GM20000 (cell line): ENCODE data around the gene TAF5.

Experiments used
- DNase-seq: peaks from one replicate; pipeline ENCODE4 v3.0.0; 2012; ENCODE audit warnings: low spot score
- TF ChIP-seq, protein P1 (sequence below): IDR thresholded peaks from 2 replicates; pipeline ENCODE4 v1.5.1; 2012; ENCODE audit warnings: mild to moderate bottlenecking, control low read depth; ENCODE audit errors: extremely low read depth, missing control alignments

Gene TAF5

DNA sequence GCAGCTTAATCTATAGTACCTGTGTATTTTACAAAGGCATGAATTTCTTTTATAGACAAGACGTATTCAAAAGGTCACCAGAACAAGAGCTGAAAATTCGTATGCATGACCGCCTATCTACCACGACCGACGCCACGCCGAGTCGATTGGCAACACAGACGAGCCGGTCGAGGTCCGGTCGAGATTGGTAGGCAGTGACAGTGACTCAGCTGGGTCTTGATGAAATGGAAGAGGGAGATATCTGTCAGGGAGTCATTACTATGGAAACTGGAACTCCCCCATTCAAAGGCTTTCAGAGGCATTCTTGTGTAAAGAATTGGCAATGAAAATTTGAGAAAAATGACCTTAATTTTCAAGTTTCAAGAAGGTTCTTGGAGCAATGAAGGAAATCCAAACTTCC is 26.4 kb downstream of the TAF5 start:
- TF ChIP-seq, protein P1, sequence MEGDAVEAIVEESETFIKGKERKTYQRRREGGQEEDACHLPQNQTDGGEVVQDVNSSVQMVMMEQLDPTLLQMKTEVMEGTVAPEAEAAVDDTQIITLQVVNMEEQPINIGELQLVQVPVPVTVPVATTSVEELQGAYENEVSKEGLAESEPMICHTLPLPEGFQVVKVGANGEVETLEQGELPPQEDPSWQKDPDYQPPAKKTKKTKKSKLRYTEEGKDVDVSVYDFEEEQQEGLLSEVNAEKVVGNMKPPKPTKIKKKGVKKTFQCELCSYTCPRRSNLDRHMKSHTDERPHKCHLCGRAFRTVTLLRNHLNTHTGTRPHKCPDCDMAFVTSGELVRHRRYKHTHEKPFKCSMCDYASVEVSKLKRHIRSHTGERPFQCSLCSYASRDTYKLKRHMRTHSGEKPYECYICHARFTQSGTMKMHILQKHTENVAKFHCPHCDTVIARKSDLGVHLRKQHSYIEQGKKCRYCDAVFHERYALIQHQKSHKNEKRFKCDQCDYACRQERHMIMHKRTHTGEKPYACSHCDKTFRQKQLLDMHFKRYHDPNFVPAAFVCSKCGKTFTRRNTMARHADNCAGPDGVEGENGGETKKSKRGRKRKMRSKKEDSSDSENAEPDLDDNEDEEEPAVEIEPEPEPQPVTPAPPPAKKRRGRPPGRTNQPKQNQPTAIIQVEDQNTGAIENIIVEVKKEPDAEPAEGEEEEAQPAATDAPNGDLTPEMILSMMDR: no peak
- no peak for DNase-seq

DNA sequence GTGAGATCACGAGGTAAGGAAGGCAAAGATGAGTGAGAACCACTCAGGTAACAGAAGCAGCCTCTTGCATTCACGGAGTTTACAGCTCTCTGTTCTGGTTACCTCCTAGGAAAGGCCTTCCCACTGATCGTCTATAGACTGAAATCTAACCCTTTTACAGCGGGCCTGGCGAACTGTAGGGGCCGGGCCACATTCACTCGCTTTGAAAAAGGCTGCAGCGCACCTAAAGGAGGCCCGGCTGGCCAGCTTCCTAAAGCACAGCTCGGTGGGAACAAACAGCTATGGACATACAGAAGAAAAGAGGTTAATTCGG is 27.9 kb downstream of the TAF5 start:
- DNase-seq: no peak
- TF ChIP-seq, protein P1: no peak

- TF ChIP-seq, protein P1: no peak
- DNase-seq: peak; percentile 92
Observed at GRCh38 chr10:103396067-103396788, 28.5 kb downstream of the TAF5 start, which contains the start of the genes ATP5MK and PDCD11. ATP5MK (minus strand) TSS chr10:103396475; CDS start chr10:103392457, 4,018 bp downstream. PDCD11 (plus strand) TSS chr10:103396626; CDS start chr10:103398427, 1,801 bp downstream.

GRCh38 chr10:103396789-103397087 is 29.0 kb downstream of the TAF5 start:
- TF ChIP-seq, protein P1: no peak
- DNase-seq: no peak

GRCh38 chr10:103397191-103397825 is 29.5 kb downstream of the TAF5 start:
- no peak for DNase-seq
- TF ChIP-seq, protein P1: no peak

DNA sequence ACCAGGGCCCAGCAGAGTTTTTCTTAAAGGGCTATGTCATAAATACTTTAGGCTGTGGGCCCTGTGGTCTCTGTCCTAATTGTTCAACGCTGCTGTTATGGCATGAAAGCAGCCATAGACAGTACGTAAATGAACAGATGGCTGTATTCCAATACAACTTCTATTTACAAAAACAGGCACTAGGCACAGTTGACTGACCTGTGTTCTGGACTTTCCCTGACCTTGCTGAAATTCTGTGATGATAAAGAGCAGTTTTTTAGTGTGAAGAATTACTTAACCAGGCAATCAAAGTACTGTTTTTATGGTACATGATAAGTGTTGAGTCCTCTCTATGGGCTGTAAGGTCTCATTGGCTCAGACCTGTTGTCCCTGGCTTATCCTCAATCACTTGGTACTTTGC is 45.8 kb downstream of the TAF5 start:
- DNase-seq: no peak
- TF ChIP-seq, protein P1: no peak

GRCh38 chr10:103415581-103415980 is 47.8 kb downstream of the TAF5 start:
- no peak for DNase-seq
- TF ChIP-seq, protein P1: no peak
